Neuronal stem cell (in vitro differentiated cells): ENCODE results near the gene AVL9.

Experiments used
- DNase-seq: peaks from one replicate; pipeline ENCODE4 v3.0.0-alpha.2; 2013; ENCODE audit warnings: low spot score
- H2AFZ ChIP-seq: one replicate; pipeline ENCODE4 v1.6.1; 2013; ENCODE audit warnings: mild to moderate bottlenecking, low read length, inconsistent platforms
- H2AK5ac ChIP-seq: 2 replicates; pipeline ENCODE4 v1.6.1; 2013; ENCODE audit warnings: low read depth, mild to moderate bottlenecking, inconsistent platforms, low read length, moderate library complexity, mixed read lengths
- H2BK120ac ChIP-seq: 2 replicates; pipeline ENCODE4 v1.6.1; 2013; ENCODE audit warnings: low read depth, mild to moderate bottlenecking, inconsistent platforms, low read length, moderate library complexity, mixed read lengths
- H2BK12ac ChIP-seq: one replicate; pipeline ENCODE4 v1.6.1; 2013; ENCODE audit warnings: low read length, inconsistent platforms
- H2BK15ac ChIP-seq: 2 replicates; pipeline ENCODE4 v1.6.1; 2013; ENCODE audit warnings: mild to moderate bottlenecking, low read length, inconsistent platforms, mixed read lengths
- H2BK5ac ChIP-seq: one replicate; pipeline ENCODE4 v1.6.1; 2013; ENCODE audit warnings: inconsistent platforms, mild to moderate bottlenecking, low read length, moderate library complexity
- H3K14ac ChIP-seq: one replicate; pipeline ENCODE4 v1.6.1; 2013; ENCODE audit warnings: low read length, inconsistent platforms
- H3K18ac ChIP-seq: 2 replicates; pipeline ENCODE4 v1.6.1; 2013; ENCODE audit warnings: low read length, inconsistent platforms
- H3K23ac ChIP-seq: 2 replicates; pipeline ENCODE4 v1.6.1; 2013; ENCODE audit warnings: low read depth, mild to moderate bottlenecking, mixed read lengths, low read length, inconsistent platforms; ENCODE audit not compliant: poor library complexity
- H3K27ac ChIP-seq: replicated peaks from 3 replicates; pipeline ENCODE4 v1.5.1; 2013; ENCODE audit warnings: low read length, inconsistent platforms
- H3K27me3 ChIP-seq, 3 experiments: 2 replicates each; pipeline ENCODE4 v1.6.1; 2013; ENCODE audit warnings: low read length in 3 of 3, mild to moderate bottlenecking in 2 of 3, inconsistent platforms in 1 of 3, low read depth in 1 of 3, mixed read lengths in 1 of 3, moderate library complexity in 1 of 3; ENCODE audit not compliant: control insufficient read depth in 3 of 3, insufficient read depth in 3 of 3
- H3K36me3 ChIP-seq, 2 donors: replicated peaks in 1 of 2; 2 replicates each; pipeline ENCODE4 v1.6.1; 2013; ENCODE audit warnings: low read length in 2 of 2; ENCODE audit not compliant: control insufficient read depth in 2 of 2, insufficient read depth in 2 of 2
- H3K4ac ChIP-seq: 2 replicates; pipeline ENCODE4 v1.6.1; 2013; ENCODE audit warnings: inconsistent platforms, mild to moderate bottlenecking, low read length, moderate library complexity
- H3K4me1 ChIP-seq, 2 donors: 1 replicate in 1 of 2; 2 replicates in 1 of 2; pipeline ENCODE4 v1.6.1; 2013; ENCODE audit warnings: low read length in 2 of 2, low read depth in 1 of 2; ENCODE audit not compliant: control insufficient read depth in 2 of 2, insufficient read depth in 1 of 2
- H3K4me2 ChIP-seq: one replicate; pipeline ENCODE4 v1.6.1; 2013; ENCODE audit warnings: mild to moderate bottlenecking, low read length, inconsistent platforms; ENCODE audit not compliant: insufficient read depth, poor library complexity, severe bottlenecking
- H3K4me3 ChIP-seq, 2 donors: 2 replicates each; pipeline ENCODE4 v1.5.1; 2013; ENCODE audit warnings: low read length in 2 of 2, mild to moderate bottlenecking in 2 of 2, inconsistent platforms in 1 of 2, moderate library complexity in 1 of 2
- H3K79me1 ChIP-seq: one replicate; pipeline ENCODE4 v1.6.1; 2013; ENCODE audit warnings: low read depth, mild to moderate bottlenecking, inconsistent platforms, low read length, moderate library complexity
- H3K9ac ChIP-seq: one replicate; pipeline ENCODE4 v1.6.1; 2013; ENCODE audit warnings: mild to moderate bottlenecking, low read depth, low read length, inconsistent platforms; ENCODE audit not compliant: poor library complexity
- H3K9me3 ChIP-seq, 2 donors: replicated peaks in 1 of 2; 2 replicates each; pipeline versions ENCODE3 to v1.6.1; 2013; ENCODE audit warnings: low read length in 2 of 2, mild to moderate bottlenecking in 2 of 2, inconsistent platforms in 1 of 2, low read depth in 1 of 2, mixed read lengths in 1 of 2, moderate library complexity in 1 of 2; ENCODE audit not compliant: control insufficient read depth in 2 of 2, insufficient read depth in 1 of 2
- H4K8ac ChIP-seq: one replicate; pipeline ENCODE4 v1.6.1; 2013; ENCODE audit warnings: low read depth, mild to moderate bottlenecking, inconsistent platforms, low read length, moderate library complexity
- H4K91ac ChIP-seq: one replicate; pipeline ENCODE4 v1.6.1; 2013; ENCODE audit warnings: low read length, low read depth, mild to moderate bottlenecking, inconsistent platforms; ENCODE audit not compliant: poor library complexity
- WGBS, 2 donors: extraction: QIAGEN DNeasy Blood & Tissue Kit; methylation state at CpG; one replicate each; pipeline ENCODE4 v1.1.7; 2013; ENCODE audit warnings: missing lambda C conversion rate in 2 of 2, mixed read lengths in 1 of 2; ENCODE audit not compliant: insufficient read length in 2 of 2, insufficient replicate concordance in 1 of 2; ENCODE audit errors: extremely low coverage in 2 of 2; 5-methylcytosine and 5-hydroxymethylcytosine counted together

The AVL9 gene

DNA sequence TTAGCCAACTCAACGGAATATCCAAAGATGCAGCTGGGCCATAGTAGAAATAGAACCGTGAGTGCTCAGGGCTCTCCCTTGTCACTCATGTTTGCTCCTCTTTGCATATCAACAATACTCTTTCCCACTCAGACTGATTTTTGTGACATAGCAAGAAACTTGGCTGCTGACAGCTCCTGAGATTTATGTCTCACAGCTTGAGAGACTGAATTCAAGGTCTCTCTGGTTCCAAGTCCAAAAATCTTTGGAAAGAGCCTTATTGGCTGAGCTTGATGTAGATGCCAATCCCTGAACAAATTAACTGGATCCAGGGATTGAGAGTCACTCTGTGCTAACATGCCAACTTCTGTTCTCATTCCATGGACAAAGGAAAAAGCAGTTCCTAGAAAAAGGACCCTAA lies 35.5 kb upstream of the AVL9 start:
- H3K14ac ChIP-seq: no peak overlapping the region
- no peak overlapping the region for H2AFZ ChIP-seq
- H4K91ac ChIP-seq: no peak overlapping the region
- no peak overlapping the region for H3K4me2 ChIP-seq
- H3K9me3 ChIP-seq: peaks cover 0 to 3% of the 10 kb centered on the region in 2 donors
- no peak overlapping the region for H2BK12ac ChIP-seq
- no peaks in the 10 kb centered on the region for H3K79me1 ChIP-seq
- H3K23ac ChIP-seq: no peak overlapping the region
- H4K8ac ChIP-seq: no peak overlapping the region
- no peak overlapping the region for H2AK5ac ChIP-seq
- no peak overlapping the region for H2BK120ac ChIP-seq
- H3K4me1 ChIP-seq: peaks cover 1 to 3% of the 10 kb centered on the region in 2 donors
- H2BK15ac ChIP-seq: no peak overlapping the region
- H3K18ac ChIP-seq: no peak overlapping the region
- no peaks in the 10 kb centered on the region for H3K27me3 ChIP-seq
- no peak overlapping the region for H3K27ac ChIP-seq
- no peak overlapping the region for H3K9ac ChIP-seq
- H3K36me3 ChIP-seq: no peaks in the 10 kb centered on the region
- H3K4me3 ChIP-seq: no peak overlapping the region
- no CpG with 5 or more reads among the region's 2 CpGs for WGBS, 2 donors
- no peak for DNase-seq
- H2BK5ac ChIP-seq: no peak overlapping the region
- no peak overlapping the region for H3K4ac ChIP-seq

DNA sequence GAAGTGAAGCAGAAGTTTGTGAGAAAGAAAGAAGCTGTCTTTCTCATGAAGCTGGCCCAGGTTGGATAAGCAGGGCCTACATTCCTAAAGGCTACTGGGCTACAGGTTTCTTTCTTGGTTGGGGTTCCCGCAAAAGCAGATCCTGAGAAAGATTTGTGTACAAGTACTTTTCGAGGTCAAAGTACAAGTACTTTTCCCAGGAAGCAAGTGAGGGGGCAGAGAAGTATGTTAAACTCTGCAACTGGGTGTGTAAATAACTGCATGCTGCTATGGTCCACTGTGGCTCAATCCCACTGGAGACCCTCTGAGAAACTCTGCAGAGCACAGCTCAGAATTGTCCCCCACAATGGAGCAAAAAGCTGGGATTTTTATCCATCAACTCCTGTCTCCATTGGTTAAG lies 33.8 kb upstream of the AVL9 start:
- H3K23ac ChIP-seq: no peak overlapping the region
- H3K14ac ChIP-seq: no peak overlapping the region
- no peak overlapping the region for H3K4me3 ChIP-seq
- H2AFZ ChIP-seq: no peak overlapping the region
- no peaks in the 10 kb centered on the region for H3K27me3 ChIP-seq
- H3K36me3 ChIP-seq: no peaks in the 10 kb centered on the region
- no peak overlapping the region for H2BK15ac ChIP-seq
- H2BK12ac ChIP-seq: no peak overlapping the region
- H2AK5ac ChIP-seq: no peak overlapping the region
- H3K27ac ChIP-seq: no peak overlapping the region
- no peak overlapping the region for H3K18ac ChIP-seq
- H3K4ac ChIP-seq: no peak overlapping the region
- no peaks in the 10 kb centered on the region for H3K79me1 ChIP-seq
- no peak overlapping the region for H4K8ac ChIP-seq
- WGBS, 2 donors: no CpG with 5 or more reads among the region's 2 CpGs
- no peak for DNase-seq
- H3K4me2 ChIP-seq: no peak overlapping the region
- H4K91ac ChIP-seq: no peak overlapping the region
- H3K9ac ChIP-seq: no peak overlapping the region
- no peak overlapping the region for H2BK120ac ChIP-seq
- H2BK5ac ChIP-seq: no peak overlapping the region
- H3K4me1 ChIP-seq: peaks cover 1 to 3% of the 10 kb centered on the region in 2 donors
- peaks cover 0 to 3% of the 10 kb centered on the region in 2 donors for H3K9me3 ChIP-seq

DNA sequence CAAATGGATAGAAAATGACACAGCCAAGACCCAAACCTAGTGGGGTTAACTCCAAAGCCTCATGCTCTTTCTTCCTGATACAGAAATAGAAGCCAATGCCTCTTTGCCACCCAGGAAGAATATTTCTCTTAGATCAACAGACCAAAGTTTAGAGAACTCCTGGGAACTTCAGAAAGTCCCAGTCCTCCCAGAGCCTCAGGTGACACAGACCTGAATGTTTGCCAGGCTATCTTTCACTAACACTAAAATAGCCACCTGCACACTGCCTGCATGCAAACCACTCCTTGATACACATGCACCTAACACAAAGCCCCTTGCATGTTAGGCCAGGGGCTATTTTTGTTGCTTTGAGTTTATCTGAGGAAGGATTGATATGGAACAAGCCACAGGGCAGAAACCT lies 32.8 kb upstream of the AVL9 start:
- no peak for DNase-seq
- no peak overlapping the region for H3K27ac ChIP-seq
- H3K36me3 ChIP-seq: no peaks in the 10 kb centered on the region
- H3K79me1 ChIP-seq: no peaks in the 10 kb centered on the region
- H2AK5ac ChIP-seq: no peak overlapping the region
- H4K8ac ChIP-seq: peak overlapping the region; percentile 52
- H2AFZ ChIP-seq: no peak overlapping the region
- peaks cover 1 to 3% of the 10 kb centered on the region in 2 donors for H3K4me1 ChIP-seq
- no peak overlapping the region for H2BK15ac ChIP-seq
- no peak overlapping the region for H2BK12ac ChIP-seq
- H2BK120ac ChIP-seq: no peak overlapping the region
- H3K18ac ChIP-seq: no peak overlapping the region
- H3K4me3 ChIP-seq: no peak overlapping the region
- H2BK5ac ChIP-seq: no peak overlapping the region
- no peak overlapping the region for H3K14ac ChIP-seq
- H3K9ac ChIP-seq: no peak overlapping the region
- H3K27me3 ChIP-seq: no peaks in the 10 kb centered on the region
- H3K9me3 ChIP-seq: no peaks in the 10 kb centered on the region
- no peak overlapping the region for H3K4me2 ChIP-seq
- no peak overlapping the region for H4K91ac ChIP-seq
- no peak overlapping the region for H3K4ac ChIP-seq
- H3K23ac ChIP-seq: no peak overlapping the region

DNA sequence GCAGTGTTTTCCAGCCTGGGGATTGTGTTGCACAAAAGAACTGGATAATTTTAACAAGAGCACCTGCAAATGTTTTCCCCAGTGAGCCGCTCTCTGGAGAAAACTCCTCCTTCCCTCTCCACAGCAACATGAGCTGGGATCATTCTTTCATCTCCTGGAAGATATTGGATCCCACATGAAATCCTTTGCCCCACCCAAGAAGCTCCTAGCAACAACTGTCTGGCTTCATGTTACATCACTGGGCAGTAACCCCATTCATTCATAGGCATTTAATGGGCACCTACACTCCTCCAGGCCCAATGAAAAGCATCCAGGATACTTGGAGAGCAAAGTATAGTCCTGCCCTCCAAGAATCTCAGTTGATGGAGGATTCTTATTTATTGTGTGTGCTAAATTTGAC lies 32.3 kb upstream of the AVL9 start:
- H3K79me1 ChIP-seq: no peaks in the 10 kb centered on the region
- H3K4me3 ChIP-seq: no peak overlapping the region
- H2BK12ac ChIP-seq: no peak overlapping the region
- H2BK120ac ChIP-seq: no peak overlapping the region
- H3K4me2 ChIP-seq: no peak overlapping the region
- no peak overlapping the region for H2BK5ac ChIP-seq
- peak overlapping the region; percentile 1 for H2AFZ ChIP-seq
- no peaks in the 10 kb centered on the region for H3K36me3 ChIP-seq
- H2BK15ac ChIP-seq: no peak overlapping the region
- H4K8ac ChIP-seq: no peak overlapping the region
- H4K91ac ChIP-seq: no peak overlapping the region
- no peak overlapping the region for H3K27ac ChIP-seq
- peaks cover 1 to 3% of the 10 kb centered on the region in 2 donors for H3K4me1 ChIP-seq
- no peak overlapping the region for H3K18ac ChIP-seq
- no peaks in the 10 kb centered on the region for H3K27me3 ChIP-seq
- no peak overlapping the region for H3K14ac ChIP-seq
- no CpG with 5 or more reads among the region's 1 CpG for WGBS, 2 donors
- no peak overlapping the region for H3K23ac ChIP-seq
- no peak overlapping the region for H3K9ac ChIP-seq
- no peak overlapping the region for H2AK5ac ChIP-seq
- DNase-seq: no peak
- no peak overlapping the region for H3K4ac ChIP-seq
- no peaks in the 10 kb centered on the region for H3K9me3 ChIP-seq
